HepG2 (cell line): ENCODE results near the gene FHIT. TPM values are rescaled to one million over a fixed set of nuclear protein-coding genes. Genes with fewer than 3 reads are reported as not detected.

Experiments used
- ATAC-seq: fragments of 200-7000 bp; cut with Tn5 transposase; 3 replicates; pipeline ENCODE4 v1.9.1; 2020; ENCODE audit warnings: mild to moderate bottlenecking, moderate library complexity
- BruUV-seq: library from RNA; stranded (reverse); fragments of 400-500 nt; replicated peaks from 2 replicates; lab custom pipeline; 2021; lab: Mats Ljungman, UMichigan
- CTCF ChIA-PET: fragments of 300-600 bp; formaldehyde crosslinking; extraction: SDS; loops from one replicate; lab custom pipeline; 2021; ENCODE audit warnings: low total read pairs, inconsistent platforms, low intra/inter-chr PET ratio; lab: Yijun Ruan, JAX
- POLR2A ChIA-PET: fragments of 350-600 bp; sonication (Branson Sonifier 250); formaldehyde crosslinking; loops from one replicate; lab custom pipeline; 2020; ENCODE audit warnings: antibody characterized with exemption, inconsistent platforms; lab: Yijun Ruan, JAX
- DNase-seq: peaks from one replicate; pipeline ENCODE4 v3.0.0-alpha.2; 2015; ENCODE audit warnings: low spot score
- FAIRE-seq: peaks from 3 replicates; lab custom pipeline; 2011; peaks lifted over from hg19 to GRCh38; lab: Jason Lieb, UNC
- H2AFZ ChIP-seq: one replicate; pipeline ENCODE4 v1.6.1; 2011; ENCODE audit warnings: low read length, inconsistent platforms
- H3K27ac ChIP-seq: fragments of 300-600 bp; 3 replicates; pipeline ENCODE4 v1.8.0; 2011; ENCODE audit warnings: mixed run types, mild to moderate bottlenecking, mixed read lengths, low read length, inconsistent platforms; ENCODE audit not compliant: insufficient read depth; ENCODE audit errors: extremely low read length
- H3K27me3 ChIP-seq, 2 experiments: fragments of 200-600 bp in 1 of 2; 2 replicates in 1 of 2; 3 replicates in 1 of 2; pipeline versions ENCODE4 v1.6.0 to v1.8.0; 2011; ENCODE audit warnings: low read length in 2 of 2, mild to moderate bottlenecking in 2 of 2, moderate library complexity in 2 of 2, inconsistent platforms in 1 of 2; ENCODE audit not compliant: insufficient read depth in 2 of 2, control insufficient read depth in 1 of 2
- H3K36me3 ChIP-seq, 2 experiments: fragments of 200-600 bp in 1 of 2; replicated peaks in 1 of 2; 2 replicates in 1 of 2; 3 replicates in 1 of 2; pipeline versions ENCODE4 v1.5.1 to v1.8.0; 2011; ENCODE audit warnings: low read length in 2 of 2, inconsistent platforms in 1 of 2; ENCODE audit not compliant: insufficient read depth in 2 of 2, control insufficient read depth in 1 of 2
- H3K4me1 ChIP-seq: 2 replicates; pipeline ENCODE4 v1.5.1; 2012; ENCODE audit warnings: low read length, inconsistent platforms; ENCODE audit not compliant: insufficient read depth
- H3K4me2 ChIP-seq: 2 replicates; pipeline ENCODE4 v1.6.0; 2011; ENCODE audit warnings: low read depth, low read length, inconsistent platforms
- H3K4me3 ChIP-seq, 3 experiments: fragments of 200-600 bp in 1 of 3; sonication (generic), shearing (Covaris generic) in 1 of 3; replicated peaks in 1 of 3; 2 replicates each; pipeline ENCODE4 v1.5.1; 2011 to 2016; ENCODE audit warnings: low read length in 3 of 3, inconsistent platforms in 2 of 3, low read depth in 2 of 3, mild to moderate bottlenecking in 2 of 3, control low read depth in 1 of 3, mixed read lengths in 1 of 3; ENCODE audit not compliant: insufficient read depth in 1 of 3
- H3K79me2 ChIP-seq: one replicate; pipeline ENCODE4 v1.6.1; 2011; ENCODE audit warnings: low read length, inconsistent platforms; ENCODE audit not compliant: insufficient read depth
- H3K9ac ChIP-seq: 2 replicates; pipeline ENCODE4 v1.6.0; 2011; ENCODE audit warnings: mild to moderate bottlenecking, low read depth, low read length, inconsistent platforms; ENCODE audit not compliant: insufficient read depth
- H3K9me3 ChIP-seq: 2 replicates; pipeline ENCODE4 v1.5.1; 2012; ENCODE audit warnings: mild to moderate bottlenecking, low read length
- H4K20me1 ChIP-seq: 2 replicates; pipeline ENCODE4 v1.6.0; 2011; ENCODE audit warnings: inconsistent platforms, mild to moderate bottlenecking, low read length, moderate library complexity; ENCODE audit not compliant: insufficient read depth
- ADNP ChIP-seq: sonication (generic); formaldehyde crosslinking; IDR thresholded peaks from 2 replicates; pipeline ENCODE4 v1.4.0; 2020; ENCODE audit warnings: missing genetic modification reagents
- FOXP4 ChIP-seq: sonication (generic); formaldehyde crosslinking; IDR thresholded peaks from 2 replicates; pipeline ENCODE4 v1.4.0; 2020; ENCODE audit warnings: missing genetic modification reagents
- ISL2 ChIP-seq: sonication (generic); formaldehyde crosslinking; IDR thresholded peaks from 2 replicates; pipeline ENCODE4 v1.5.0; 2020; ENCODE audit warnings: missing genetic modification reagents
- PRDM15 ChIP-seq: sonication (generic); formaldehyde crosslinking; IDR thresholded peaks from 2 replicates; pipeline ENCODE4 v1.4.0; 2020; ENCODE audit warnings: missing genetic modification reagents
- TBP ChIP-seq: sonication (generic); formaldehyde crosslinking; IDR thresholded peaks from 2 replicates; pipeline ENCODE4 v1.5.0; 2020; ENCODE audit warnings: missing genetic modification reagents
- ZFP37 ChIP-seq: sonication (generic); formaldehyde crosslinking; IDR thresholded peaks from 2 replicates; pipeline ENCODE4 v1.4.0; 2020; ENCODE audit warnings: missing genetic modification reagents, borderline replicate concordance
- ZNF549 ChIP-seq: sonication (generic); formaldehyde crosslinking; IDR thresholded peaks from 2 replicates; pipeline ENCODE4 v1.5.0; 2020; ENCODE audit warnings: missing genetic modification reagents
- ZNF597 ChIP-seq: sonication (generic); formaldehyde crosslinking; IDR thresholded peaks from 2 replicates; pipeline ENCODE4 v1.5.0; 2020; ENCODE audit warnings: missing genetic modification reagents
- ZNF766 ChIP-seq: sonication (generic); formaldehyde crosslinking; IDR thresholded peaks from 2 replicates; pipeline ENCODE4 v1.5.0; 2020; ENCODE audit warnings: missing genetic modification reagents, borderline replicate concordance
- ZSCAN31 ChIP-seq: sonication (generic); formaldehyde crosslinking; IDR thresholded peaks from 2 replicates; pipeline ENCODE4 v1.5.0; 2020; ENCODE audit warnings: low read depth, mild to moderate bottlenecking, missing genetic modification reagents
- WGBS: methylation state at CpG from one replicate; pipeline ENCODE4 v1.1.6; 2017; ENCODE audit warnings: low lambda C conversion rate; 5-methylcytosine and 5-hydroxymethylcytosine counted together
- in situ Hi-C: cut with HindIII; loops from 2 replicates; pipeline ENCODE4 v1.10.0; 2017; ENCODE audit warnings: low pct_unique_long_range_greater_than_20kb; ENCODE audit not compliant: extremely low pct_ligation_motif_present
- intact Hi-C: fragments of 100-400 bp; cut with micrococcal nuclease; formaldehyde crosslinking; loops from one replicate; pipeline ENCODE4 v1.10.0; 2022; ENCODE audit not compliant: unreplicated experiment
- polyA plus RNA-seq, 8 experiments: library from polyadenylated mRNA; depleted of rRNA in 3 of 8; stranded (reverse) in 7 of 8; unstranded in 1 of 8; fragments of >200 nt; fragmentation: Illumina TruSeq in 4 of 8; extraction: Trizol in 4 of 8; gene quantifications; 2 replicates each; pipeline versions ENCODE4 v1.2.1 to v1.2.3, GENCODE V29; 2011 to 2016; ENCODE audit warnings: low read depth in 4 of 8, missing spikeins in 1 of 8, mixed read lengths in 1 of 8; ENCODE audit not compliant: insufficient read depth in 1 of 8
- total RNA-seq, 5 experiments: library from RNA; depleted of rRNA; stranded (reverse); fragments of >200 nt; fragmentation: Illumina TruSeq; extraction: Trizol; gene quantifications; 2 replicates each; pipeline ENCODE4 v1.2.3, GENCODE V29; 2016; ENCODE audit warnings: low read depth in 1 of 5
- TF ChIP-seq, protein P1 (sequence below): IDR thresholded peaks from 2 replicates; pipeline ENCODE4 v1.6.1; 2018; ENCODE audit warnings: missing genetic modification reagents, mild to moderate bottlenecking, missing compliant biosample characterization
- TF ChIP-seq, protein P2 (sequence below), 2 experiments: IDR thresholded peaks; 2 replicates each; pipeline ENCODE4 v1.6.1; 2011 to 2012; ENCODE audit warnings: low read length in 2 of 2, borderline replicate concordance in 1 of 2, low read depth in 1 of 2, mild to moderate bottlenecking in 1 of 2, moderate library complexity in 1 of 2

Gene FHIT
- total and polyA plus RNA-seq, 2 of the 13 experiments (the other 11 are each of a cell fraction or from before 2014, with no cell fraction given): 4.0 to 4.6 TPM

DNA sequence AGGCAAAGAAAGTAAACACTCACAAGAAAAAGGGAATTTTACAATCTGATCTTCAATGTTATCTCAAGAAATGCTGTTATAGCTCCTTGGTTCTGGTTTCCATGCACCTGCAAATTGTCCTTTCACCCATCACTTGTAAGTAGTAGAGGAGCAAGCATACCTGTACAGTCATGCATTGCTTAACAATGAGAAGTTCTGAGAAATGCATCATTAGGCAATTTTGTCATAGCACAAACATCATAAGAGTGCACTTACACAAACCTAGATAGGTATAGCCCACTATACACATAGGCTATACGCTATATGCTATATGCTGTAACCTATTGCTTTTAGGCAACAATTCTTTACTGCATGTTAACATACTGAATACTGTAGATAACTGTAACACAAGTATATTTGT is 672.3 kb downstream of the FHIT start:
- no peak for FAIRE-seq
- CTCF ChIA-PET: interaction anchor here (0.7 kb wide), 1 partner anchor 358 kb away, joined by 3 read pairs; no protein-coding TSS in a partner anchor
- whole genome bisulfite sequencing: 54% methylated on average over 1 of the region's 1 CpG
- TF ChIP-seq ZFP37: no peak
- no peak for TF ChIP-seq PRDM15 (CRISPR knock-in tag)
- TF ChIP-seq, protein P1, sequence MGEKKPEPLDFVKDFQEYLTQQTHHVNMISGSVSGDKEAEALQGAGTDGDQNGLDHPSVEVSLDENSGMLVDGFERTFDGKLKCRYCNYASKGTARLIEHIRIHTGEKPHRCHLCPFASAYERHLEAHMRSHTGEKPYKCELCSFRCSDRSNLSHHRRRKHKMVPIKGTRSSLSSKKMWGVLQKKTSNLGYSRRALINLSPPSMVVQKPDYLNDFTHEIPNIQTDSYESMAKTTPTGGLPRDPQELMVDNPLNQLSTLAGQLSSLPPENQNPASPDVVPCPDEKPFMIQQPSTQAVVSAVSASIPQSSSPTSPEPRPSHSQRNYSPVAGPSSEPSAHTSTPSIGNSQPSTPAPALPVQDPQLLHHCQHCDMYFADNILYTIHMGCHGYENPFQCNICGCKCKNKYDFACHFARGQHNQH (CRISPR knock-in tag): no peak
- TF ChIP-seq TBP (CRISPR knock-in tag): no peak
- TF ChIP-seq ZNF597 (CRISPR knock-in tag): no peak
- no peak for TF ChIP-seq ISL2 (CRISPR knock-in tag)
- TF ChIP-seq ZNF549: no peak
- TF ChIP-seq, protein P2, sequence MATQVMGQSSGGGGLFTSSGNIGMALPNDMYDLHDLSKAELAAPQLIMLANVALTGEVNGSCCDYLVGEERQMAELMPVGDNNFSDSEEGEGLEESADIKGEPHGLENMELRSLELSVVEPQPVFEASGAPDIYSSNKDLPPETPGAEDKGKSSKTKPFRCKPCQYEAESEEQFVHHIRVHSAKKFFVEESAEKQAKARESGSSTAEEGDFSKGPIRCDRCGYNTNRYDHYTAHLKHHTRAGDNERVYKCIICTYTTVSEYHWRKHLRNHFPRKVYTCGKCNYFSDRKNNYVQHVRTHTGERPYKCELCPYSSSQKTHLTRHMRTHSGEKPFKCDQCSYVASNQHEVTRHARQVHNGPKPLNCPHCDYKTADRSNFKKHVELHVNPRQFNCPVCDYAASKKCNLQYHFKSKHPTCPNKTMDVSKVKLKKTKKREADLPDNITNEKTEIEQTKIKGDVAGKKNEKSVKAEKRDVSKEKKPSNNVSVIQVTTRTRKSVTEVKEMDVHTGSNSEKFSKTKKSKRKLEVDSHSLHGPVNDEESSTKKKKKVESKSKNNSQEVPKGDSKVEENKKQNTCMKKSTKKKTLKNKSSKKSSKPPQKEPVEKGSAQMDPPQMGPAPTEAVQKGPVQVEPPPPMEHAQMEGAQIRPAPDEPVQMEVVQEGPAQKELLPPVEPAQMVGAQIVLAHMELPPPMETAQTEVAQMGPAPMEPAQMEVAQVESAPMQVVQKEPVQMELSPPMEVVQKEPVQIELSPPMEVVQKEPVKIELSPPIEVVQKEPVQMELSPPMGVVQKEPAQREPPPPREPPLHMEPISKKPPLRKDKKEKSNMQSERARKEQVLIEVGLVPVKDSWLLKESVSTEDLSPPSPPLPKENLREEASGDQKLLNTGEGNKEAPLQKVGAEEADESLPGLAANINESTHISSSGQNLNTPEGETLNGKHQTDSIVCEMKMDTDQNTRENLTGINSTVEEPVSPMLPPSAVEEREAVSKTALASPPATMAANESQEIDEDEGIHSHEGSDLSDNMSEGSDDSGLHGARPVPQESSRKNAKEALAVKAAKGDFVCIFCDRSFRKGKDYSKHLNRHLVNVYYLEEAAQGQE (IDR thresholded peaks at IDR 0.05; ENCODE audit: borderline replicate concordance in 1 of 2, low read depth in 1 of 2, low read length in 2 of 2): no peak
- no peak for TF ChIP-seq ZNF766 (CRISPR knock-in tag)
- TF ChIP-seq ADNP (CRISPR knock-in tag): no peak
- no peak for TF ChIP-seq FOXP4 (CRISPR knock-in tag)
- TF ChIP-seq ZSCAN31: no peak

More for the DNA sequence above, 672.3 kb downstream of the FHIT start:
- Histone ChIP-seq H3K4me2 (no peak overlapping the region), H3K27me3 (no peaks in the 10 kb centered on the region), H3K9me3 (no peaks in the 10 kb centered on the region), H3K9ac (no peak overlapping the region), H3K27ac (no peak overlapping the region), H4K20me1 (no peaks in the 10 kb centered on the region), H3K4me1 (no peaks in the 10 kb centered on the region), H3K4me3 (no peak overlapping the region), H3K36me3 (no peaks in the 10 kb centered on the region), H3K79me2 (no peaks in the 10 kb centered on the region), H2AFZ (no peak overlapping the region)
- no peak for DNase-seq
- in situ Hi-C loops (no loop called here), intact Hi-C loops (no loop called here)
- POLR2A ChIA-PET: no interaction called here
- BruUV-seq: no TSS peak
- ATAC-seq: no peak
